Ovary (tissue), 3 donors: ENCODE data around the gene ZNF107.

Experiments
- CTCF ChIP-seq, 3 donors: fragments of 450-650 bp in 2 of 3; fragments of 200-600 bp in 1 of 3; IDR thresholded peaks; one replicate each; pipeline versions ENCODE4 v1.5.1 to v1.8.0; 2016 to 2022; ENCODE audit warnings: antibody characterized with exemption in 3 of 3, mild to moderate bottlenecking in 1 of 3
- POLR2A ChIP-seq: fragments of 450-650 bp; IDR thresholded peaks from one replicate; pipeline ENCODE4 v1.6.1; 2017; ENCODE audit warnings: antibody characterized with exemption, mild to moderate bottlenecking, moderate library complexity
- donor health status: DM: no; HTN: no; CAD: no.

DNA sequence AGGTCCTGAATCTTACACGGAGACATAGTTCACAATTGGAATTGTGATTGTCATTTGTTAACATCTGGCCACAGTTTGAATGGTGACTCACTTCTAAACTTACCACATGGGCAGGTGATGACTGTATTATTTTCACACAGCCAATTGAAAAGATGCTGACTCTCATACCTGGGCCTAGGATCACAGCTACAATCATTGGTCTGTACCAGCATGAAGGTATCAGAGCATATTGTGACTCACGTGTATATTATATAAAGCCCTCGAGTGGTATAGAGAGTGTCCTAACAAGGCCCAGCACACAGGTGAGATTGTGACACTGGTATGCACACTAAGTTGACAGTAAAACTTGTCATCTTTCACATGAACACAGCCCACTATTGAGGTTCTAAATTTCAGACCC lies 9.4 kb upstream of the ZNF107 start:
- no peak for TF ChIP-seq CTCF (IDR thresholded peaks at IDR 0.05)
- no peak for TF ChIP-seq POLR2A
